GM21717 (cell line): Measurements from ENCODE around the gene NAA50.

Experiments
- ATAC-seq: cut with Tn5 transposase; IDR thresholded peaks from one replicate; pipeline ENCODE4 v1.9.1; 2021; ENCODE audit warnings: mild to moderate bottlenecking, moderate library complexity; ENCODE audit not compliant: unreplicated experiment

Gene NAA50

GRCh38 chr3:113743006-113743630, 2.9 kb downstream of the NAA50 start:
- no peak for ATAC-seq

GRCh38 chr3:113741620-113742019, 4.4 kb downstream of the NAA50 start:
- no peak for ATAC-seq

GRCh38 chr3:113741086-113741485, 5.0 kb downstream of the NAA50 start:
- no peak for ATAC-seq

GRCh38 chr3:113736548-113737089, 9.4 kb downstream of the NAA50 start:
- no peak for ATAC-seq

GRCh38 chr3:113731694-113732093, 14.4 kb downstream of the NAA50 start:
- ATAC-seq: no peak

- no peak for ATAC-seq
Observed at GRCh38 chr3:113730550-113730949, 15.5 kb downstream of the NAA50 start.

GRCh38 chr3:113728661-113729060, 17.4 kb downstream of the NAA50 start:
- ATAC-seq: no peak

GRCh38 chr3:113721636-113722035, 24.4 kb downstream of the NAA50 start:
- ATAC-seq: no peak

GRCh38 chr3:113719758-113720157, 26.3 kb downstream of the NAA50 start:
- no peak for ATAC-seq

- no peak for ATAC-seq
Observed at GRCh38 chr3:113719294-113719693, 26.8 kb downstream of the NAA50 start.

- no peak for ATAC-seq
Observed at GRCh38 chr3:113717818-113718217, 28.2 kb downstream of the NAA50 start.

- ATAC-seq: no peak
Observed at GRCh38 chr3:113717308-113717707, 28.7 kb downstream of the NAA50 start.

GRCh38 chr3:113714702-113715101, 31.3 kb downstream of the NAA50 start:
- ATAC-seq: no peak

- no peak for ATAC-seq
Observed at GRCh38 chr3:113712129-113712528, 33.9 kb downstream of the NAA50 start.

GRCh38 chr3:113707835-113708234, 38.2 kb downstream of the NAA50 start:
- ATAC-seq: no peak

GRCh38 chr3:113698956-113699355, 47.1 kb downstream of the NAA50 start:
- no peak for ATAC-seq

GRCh38 chr3:113698213-113698742, 47.8 kb downstream of the NAA50 start:
- no peak for ATAC-seq

GRCh38 chr3:113697500-113698090, 48.5 kb downstream of the NAA50 start:
- no peak for ATAC-seq

GRCh38 chr3:113696658-113697499, 49.2 kb downstream of the NAA50 start:
- ATAC-seq: peak; percentile 96

GRCh38 chr3:113695786-113696645, 50.0 kb downstream of the NAA50 start, which contains the start of gene USF3:
Gene USF3, minus strand, starts transcription at chr3:113696642. Its CDS starts 21,764 bp downstream, at chr3:113674878.
- ATAC-seq: peak; percentile 66
